HUES64 (cell line): ENCODE results near the gene GPC6.

Experiments used
- H3K27ac ChIP-seq: 2 replicates; pipeline ENCODE4 v1.7.0; 2013; ENCODE audit warnings: low read depth, low read length, inconsistent platforms
- H3K27me3 ChIP-seq: 2 replicates; pipeline ENCODE4 v1.6.1; 2013; ENCODE audit warnings: mild to moderate bottlenecking, low read length; ENCODE audit not compliant: insufficient read depth
- H3K36me3 ChIP-seq: 2 replicates; pipeline ENCODE4 v1.6.1; 2013; ENCODE audit warnings: mild to moderate bottlenecking, low read length; ENCODE audit not compliant: insufficient read depth
- H3K4me1 ChIP-seq: 2 replicates; pipeline ENCODE4 v1.6.1; 2013; ENCODE audit warnings: mild to moderate bottlenecking, low read length, moderate library complexity; ENCODE audit not compliant: insufficient read depth
- H3K4me3 ChIP-seq: 2 replicates; pipeline ENCODE4 v1.5.1; 2013; ENCODE audit warnings: mild to moderate bottlenecking, low read length, moderate library complexity
- H3K9ac ChIP-seq: 2 replicates; pipeline ENCODE4 v1.6.1; 2013; ENCODE audit warnings: mild to moderate bottlenecking, low read depth, low read length
- H3K9me3 ChIP-seq: 2 replicates; pipeline ENCODE4 v1.6.1; 2013; ENCODE audit warnings: low read depth, low read length; ENCODE audit not compliant: insufficient read depth
- WGBS: fragments of 150-250, 120-280 bp; methylation state at CpG from one replicate; pipeline ENCODE4 v1.1.7; 2013; ENCODE audit warnings: missing lambda C conversion rate; 5-methylcytosine and 5-hydroxymethylcytosine counted together

GPC6 gene

DNA sequence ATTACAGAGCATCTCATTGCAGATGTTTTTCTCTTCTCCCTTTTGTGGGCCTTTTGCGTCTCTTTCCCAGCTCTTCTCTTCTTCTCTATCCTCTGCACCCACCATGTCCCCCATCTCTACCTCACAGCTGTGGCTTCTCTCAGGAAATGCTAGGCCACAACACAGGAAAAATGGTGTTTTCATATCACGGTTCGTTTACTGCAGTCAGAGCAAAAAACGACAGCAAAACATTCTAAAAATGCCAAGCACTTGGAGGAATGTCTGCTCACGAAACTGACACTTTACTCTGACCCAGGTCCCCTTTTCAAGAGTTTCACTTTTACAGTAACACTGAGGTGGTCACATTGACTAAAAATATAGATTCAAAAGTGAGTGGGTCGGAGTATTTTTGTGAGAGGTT is 1100.7 kb downstream of the GPC6 start:
- no peaks in the 10 kb centered on the region for H3K27me3 ChIP-seq
- H3K27ac ChIP-seq, result no peak overlapping the region
- H3K9me3 ChIP-seq, result no peaks in the 10 kb centered on the region
- WGBS, result 73% methylated on average over 5 of the region's 6 CpGs
- H3K4me1 ChIP-seq, result peaks cover 13% of the 10 kb centered on the region; the same call in 1 of the 2 replicates
- no peak overlapping the region for H3K4me3 ChIP-seq
- no peaks in the 10 kb centered on the region for H3K36me3 ChIP-seq
- no peak overlapping the region for H3K9ac ChIP-seq

- no peaks in the 10 kb centered on the region for H3K9me3 ChIP-seq
- H3K4me3 ChIP-seq, result no peak overlapping the region
- H3K27ac ChIP-seq, result no peak overlapping the region
- no peaks in the 10 kb centered on the region for H3K27me3 ChIP-seq
- no peaks in the 10 kb centered on the region for H3K36me3 ChIP-seq
- no peak overlapping the region for H3K9ac ChIP-seq
- peaks cover 13% of the 10 kb centered on the region; the same call in 1 of the 2 replicates for H3K4me1 ChIP-seq
- 79% methylated on average over 13 of the region's 13 CpGs for WGBS
These were observed 1101.9 kb downstream of the GPC6 start for GRCh38 chr13:94328381-94329041.

DNA sequence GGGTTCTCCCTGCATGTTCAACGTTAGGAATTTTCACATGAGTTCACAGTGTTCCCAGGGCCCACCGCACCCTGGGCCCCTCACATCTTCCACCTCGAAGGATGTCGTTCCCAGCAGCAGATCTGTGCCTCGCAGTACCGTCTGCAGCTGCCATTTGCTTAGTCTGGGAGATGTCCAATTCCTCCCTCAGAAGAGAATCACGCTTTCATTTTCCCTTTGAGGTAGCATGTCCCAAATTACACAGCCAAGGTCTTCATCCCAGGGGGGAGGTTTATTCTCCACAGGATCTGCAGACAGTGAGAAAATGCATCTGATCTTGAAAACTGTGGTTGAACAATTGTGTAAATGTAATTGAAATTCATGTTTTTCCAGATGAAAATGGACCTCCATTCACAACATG is 1102.7 kb downstream of the GPC6 start:
- Histone ChIP-seq H3K9ac (no peak overlapping the region), H3K27ac (no peak overlapping the region), H3K9me3 (no peaks in the 10 kb centered on the region), H3K27me3 (no peaks in the 10 kb centered on the region), H3K4me3 (no peak overlapping the region), H3K36me3 (no peaks in the 10 kb centered on the region), H3K4me1 (peaks cover 13% of the 10 kb centered on the region; the same call in 1 of the 2 replicates)
- WGBS, result 94% methylated on average over 7 of the region's 7 CpGs

GRCh38 chr13:94329754-94330551 is 1103.3 kb downstream of the GPC6 start:
- Histone ChIP-seq H3K9me3 (no peaks in the 10 kb centered on the region), H3K4me1 (peaks cover 13% of the 10 kb centered on the region; the same call in 1 of the 2 replicates), H3K27ac (no peak overlapping the region), H3K36me3 (no peaks in the 10 kb centered on the region), H3K4me3 (no peak overlapping the region), H3K9ac (no peak overlapping the region), H3K27me3 (no peaks in the 10 kb centered on the region)
- WGBS, result 85% methylated on average over 7 of the region's 7 CpGs

GRCh38 chr13:94330552-94331071 is 1104.0 kb downstream of the GPC6 start:
- Histone ChIP-seq H3K9ac (no peak overlapping the region), H3K36me3 (no peaks in the 10 kb centered on the region), H3K4me1 (peaks cover 13% of the 10 kb centered on the region; the same call in 1 of the 2 replicates), H3K27me3 (no peaks in the 10 kb centered on the region), H3K9me3 (no peaks in the 10 kb centered on the region), H3K4me3 (no peak overlapping the region), H3K27ac (no peak overlapping the region)
- 93% methylated on average over 1 of the region's 3 CpGs for WGBS

DNA sequence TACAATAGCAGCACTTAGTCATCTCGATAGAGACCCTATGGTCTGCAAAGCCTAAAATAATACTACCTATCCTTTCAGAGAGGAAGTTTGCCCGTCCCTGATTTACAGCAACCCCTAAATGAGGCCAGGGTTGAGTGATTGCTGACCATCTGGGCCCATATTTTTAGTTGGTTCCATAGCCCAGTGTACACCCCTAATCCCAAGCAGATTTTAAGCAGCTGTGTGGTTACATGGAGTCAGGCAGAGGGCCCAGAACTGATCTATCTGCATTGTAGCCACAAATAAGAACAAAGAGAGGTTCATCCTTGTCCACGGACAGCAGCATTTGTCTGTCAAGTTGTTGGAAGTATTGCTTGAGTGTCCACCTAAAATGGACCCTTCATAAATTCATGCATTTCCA is 1104.7 kb downstream of the GPC6 start:
- Histone ChIP-seq H3K27ac (no peak overlapping the region), H3K4me1 (peaks cover 13% of the 10 kb centered on the region; the same call in 1 of the 2 replicates), H3K4me3 (no peak overlapping the region), H3K9ac (no peak overlapping the region), H3K9me3 (no peaks in the 10 kb centered on the region), H3K36me3 (no peaks in the 10 kb centered on the region), H3K27me3 (no peaks in the 10 kb centered on the region)
- 98% methylated on average over 3 of the region's 3 CpGs for WGBS

DNA sequence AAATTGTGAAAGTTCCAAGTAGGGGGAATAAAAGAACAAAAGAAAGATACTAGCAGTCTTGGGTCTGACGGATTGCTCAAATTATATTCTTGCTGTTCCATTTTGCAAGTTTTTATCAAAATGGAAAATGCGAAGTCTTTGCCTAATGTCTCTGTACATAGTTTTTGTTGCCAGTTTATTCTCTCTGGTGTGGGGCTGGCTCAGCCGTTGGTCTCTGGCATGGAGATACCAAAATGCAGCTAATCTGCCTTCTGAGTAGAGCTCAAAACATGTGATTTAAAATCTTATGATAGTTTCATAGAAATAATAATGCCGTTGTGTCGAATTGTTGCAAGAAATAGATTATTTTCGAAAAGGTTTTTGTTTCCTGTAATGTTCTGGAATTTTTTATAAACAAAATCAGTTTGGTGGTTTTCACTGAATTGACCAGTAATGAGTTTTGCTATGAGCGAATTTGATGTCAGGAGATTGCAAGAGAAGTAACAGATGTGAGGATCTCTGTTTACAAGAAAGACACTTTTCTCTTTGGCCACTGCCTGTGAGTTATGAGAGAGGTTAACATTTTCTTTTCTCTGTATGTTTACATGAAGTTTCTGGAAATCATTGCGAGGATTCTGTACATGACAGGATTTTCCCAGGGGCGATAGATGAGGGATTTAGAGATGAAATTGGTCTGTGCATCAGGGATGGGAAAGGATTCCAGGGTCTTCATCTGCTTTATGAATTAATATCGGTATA is 1105.9 kb downstream of the GPC6 start:
- Histone ChIP-seq H3K27ac (no peak overlapping the region), H3K9ac (no peak overlapping the region), H3K4me1 (peaks cover 2% of the 10 kb centered on the region; the same call in 1 of the 2 replicates), H3K36me3 (no peaks in the 10 kb centered on the region), H3K27me3 (no peaks in the 10 kb centered on the region), H3K4me3 (no peak overlapping the region), H3K9me3 (no peaks in the 10 kb centered on the region)
- 93% methylated on average over 9 of the region's 10 CpGs for WGBS

DNA sequence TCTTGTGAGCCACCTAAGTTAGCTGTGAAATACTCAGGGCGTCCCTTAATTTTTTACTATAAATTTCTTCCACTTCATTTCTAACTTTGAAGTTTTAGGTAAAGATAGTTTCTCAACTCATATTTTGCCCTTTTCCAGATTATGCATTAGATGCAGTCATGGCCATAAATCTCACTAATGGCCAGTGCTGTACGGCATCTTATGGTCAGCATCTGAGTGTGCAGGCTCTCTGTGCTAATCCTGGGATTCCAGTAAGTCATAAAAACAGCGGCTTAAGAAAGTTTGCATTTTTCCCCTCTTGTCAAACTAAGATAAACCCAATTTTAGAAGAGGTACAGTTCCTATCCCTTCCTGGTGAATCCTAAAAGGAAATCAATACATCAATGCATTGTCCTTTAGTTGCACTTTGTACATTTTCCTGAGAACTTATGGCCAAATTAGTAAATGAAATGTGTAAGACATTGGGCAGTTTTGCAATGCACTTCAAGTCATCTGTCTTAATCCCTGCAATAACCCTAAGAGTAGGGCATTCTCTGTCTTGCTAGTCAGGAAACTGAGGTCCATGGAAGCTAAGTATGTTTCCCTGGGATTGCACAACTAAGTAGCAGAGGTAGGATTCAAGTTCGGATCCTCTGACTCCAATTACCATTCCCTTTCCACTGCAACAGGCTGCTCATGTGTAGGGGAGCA is 1106.7 kb downstream of the GPC6 start:
- H3K9me3 ChIP-seq, result no peaks in the 10 kb centered on the region
- no peak overlapping the region for H3K9ac ChIP-seq
- H3K27me3 ChIP-seq, result no peaks in the 10 kb centered on the region
- WGBS, result 85% methylated on average over 4 of the region's 4 CpGs
- no peaks in the 10 kb centered on the region for H3K36me3 ChIP-seq
- no peaks in the 10 kb centered on the region; the same call in 1 of the 2 replicates for H3K4me1 ChIP-seq
- H3K27ac ChIP-seq, result no peak overlapping the region
- no peak overlapping the region for H3K4me3 ChIP-seq

DNA sequence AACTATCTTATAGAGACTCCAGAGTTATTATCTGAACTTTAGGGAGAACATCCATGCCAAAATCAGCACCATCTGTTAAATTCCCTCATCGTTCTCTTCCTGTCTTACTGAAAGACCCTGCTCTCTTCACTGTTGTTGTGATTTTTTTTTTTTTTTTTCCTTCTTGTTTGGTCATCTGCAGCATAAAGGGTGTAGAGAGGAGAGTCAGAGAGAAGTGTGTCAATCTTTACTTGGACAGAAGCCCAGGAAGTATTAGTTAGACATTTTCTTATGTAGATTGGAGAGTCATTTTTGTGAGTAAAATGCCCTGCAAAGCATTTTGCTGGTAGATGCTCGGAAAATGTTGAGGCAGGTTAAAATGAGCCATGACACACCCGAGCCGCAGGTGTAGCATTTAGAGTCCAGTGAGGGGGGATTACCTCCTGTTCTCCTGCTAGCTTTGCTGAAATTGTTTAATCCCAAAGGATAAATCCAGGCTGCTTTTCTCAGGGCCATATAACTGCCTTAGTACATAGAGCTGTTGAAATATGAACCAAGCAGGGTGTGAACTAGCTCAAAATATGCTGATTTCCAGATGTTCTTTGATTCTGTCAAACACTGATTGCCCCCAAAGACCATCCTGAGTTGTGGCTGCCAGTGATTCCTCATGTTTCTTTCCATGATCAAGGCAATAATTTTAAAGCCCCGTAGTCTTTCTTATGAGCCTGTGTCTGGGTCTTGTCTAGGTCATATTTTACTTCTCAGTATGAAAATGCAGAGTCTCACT is 1109.3 kb downstream of the GPC6 start:
- H3K4me1 ChIP-seq, result no peaks in the 10 kb centered on the region
- WGBS, result 94% methylated on average over 5 of the region's 5 CpGs
- no peaks in the 10 kb centered on the region for H3K27me3 ChIP-seq
- no peak overlapping the region for H3K27ac ChIP-seq
- no peak overlapping the region for H3K9ac ChIP-seq
- H3K4me3 ChIP-seq, result no peak overlapping the region
- no peaks in the 10 kb centered on the region for H3K36me3 ChIP-seq
- H3K9me3 ChIP-seq, result no peaks in the 10 kb centered on the region

GRCh38 chr13:94339116-94339687 is 1112.6 kb downstream of the GPC6 start:
- H3K4me1 ChIP-seq, result peaks cover 4% of the 10 kb centered on the region; the same call in 1 of the 2 replicates
- no peak overlapping the region for H3K27ac ChIP-seq
- no peak overlapping the region for H3K4me3 ChIP-seq
- no peaks in the 10 kb centered on the region for H3K27me3 ChIP-seq
- H3K36me3 ChIP-seq, result no peaks in the 10 kb centered on the region
- H3K9ac ChIP-seq, result no peak overlapping the region
- 95% methylated on average over 11 of the region's 11 CpGs for WGBS
- H3K9me3 ChIP-seq, result no peaks in the 10 kb centered on the region
